Stomach smooth muscle (tissue), 2 donors: ENCODE data around the gene PCDHB9.
"Not testable (repeated sequence)": the region's sequence is repeated elsewhere in the genome, so short reads cannot be mapped to it uniquely, and the experiment has no call there.

ENCODE experiments used
- H3K27ac ChIP-seq: one replicate; pipeline ENCODE4 v1.7.0; 2013; ENCODE audit warnings: mild to moderate bottlenecking, low read length, inconsistent platforms
- H3K27me3 ChIP-seq, 2 donors: one replicate each; pipeline ENCODE4 v1.7.0; 2013; ENCODE audit warnings: low read length in 2 of 2; ENCODE audit not compliant: insufficient read depth in 2 of 2, control insufficient read depth in 1 of 2
- H3K36me3 ChIP-seq, 2 donors: one replicate each; pipeline ENCODE4 v1.7.0; 2013; ENCODE audit warnings: low read length in 2 of 2; ENCODE audit not compliant: control insufficient read depth in 2 of 2, insufficient read depth in 2 of 2
- H3K4me1 ChIP-seq: one replicate; pipeline ENCODE4 v1.7.0; 2013; ENCODE audit warnings: low read length; ENCODE audit not compliant: control insufficient read depth, insufficient read depth
- H3K4me3 ChIP-seq, 2 donors: one replicate each; pipeline ENCODE4 v1.7.0; 2013; ENCODE audit warnings: low read length in 2 of 2
- H3K9ac ChIP-seq, 2 donors: one replicate each; pipeline ENCODE4 v1.7.0; 2013; ENCODE audit warnings: low read length in 2 of 2, mild to moderate bottlenecking in 1 of 2
- H3K9me3 ChIP-seq, 2 donors: one replicate each; pipeline ENCODE4 v1.7.0; 2013; ENCODE audit warnings: low read length in 2 of 2; ENCODE audit not compliant: control insufficient read depth in 2 of 2
- donor health status: healthy.
- donor health status: Pancreatic carcinoma.

The PCDHB9 gene

GRCh38 chr5:141213656-141214339 lies 26.8 kb downstream of the PCDHB9 start, which contains the start of gene PCDHB13:
TSS of gene PCDHB13 (plus strand) at chr5:141213919. CDS start at chr5:141214124, 205 bp downstream.
- H3K9ac ChIP-seq, H3K27me3 ChIP-seq, H3K4me1 ChIP-seq, H3K27ac ChIP-seq, H3K36me3 ChIP-seq: not testable (repeated sequence)
- Histone ChIP-seq H3K4me3 (peak within 1 kb of the TSS in 1 of 2 donors; percentile 45), H3K9me3 (peaks cover 18 to 20% of the 10 kb centered on the region in 2 donors)

DNA sequence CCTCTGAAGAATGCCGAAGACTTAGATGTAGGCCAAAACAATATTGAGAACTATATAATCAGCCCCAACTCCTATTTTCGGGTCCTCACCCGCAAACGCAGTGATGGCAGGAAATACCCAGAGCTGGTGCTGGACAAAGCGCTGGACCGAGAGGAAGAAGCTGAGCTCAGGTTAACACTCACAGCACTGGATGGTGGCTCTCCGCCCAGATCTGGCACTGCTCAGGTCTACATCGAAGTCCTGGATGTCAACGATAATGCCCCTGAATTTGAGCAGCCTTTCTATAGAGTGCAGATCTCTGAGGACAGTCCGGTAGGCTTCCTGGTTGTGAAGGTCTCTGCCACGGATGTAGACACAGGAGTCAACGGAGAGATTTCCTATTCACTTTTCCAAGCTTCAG lies 27.6 kb downstream of the PCDHB9 start:
- H3K4me1 ChIP-seq, H3K36me3 ChIP-seq, H3K9ac ChIP-seq, H3K27ac ChIP-seq, H3K27me3 ChIP-seq: not testable (repeated sequence)
- peaks cover 16 to 17% of the 10 kb centered on the region in 2 donors for H3K9me3 ChIP-seq
- peak overlapping the region in 1 of 2 donors; percentile 45 for H3K4me3 ChIP-seq

- not testable (repeated sequence) for H3K27ac ChIP-seq, H3K4me3 ChIP-seq
- peaks cover 9 to 15% of the 10 kb centered on the region in 2 donors for H3K9me3 ChIP-seq
Measured at GRCh38 chr5:141215504-141215903, 28.5 kb downstream of the PCDHB9 start.

GRCh38 chr5:141216035-141216434 lies 29.1 kb downstream of the PCDHB9 start:
- H3K9me3 ChIP-seq = peaks cover 15 to 18% of the 10 kb centered on the region in 2 donors
- H3K36me3 ChIP-seq = not testable (repeated sequence)

More at GRCh38 chr5:141215504-141215903, 28.5 kb downstream of the PCDHB9 start:
- not testable (repeated sequence) for H3K36me3 ChIP-seq, H3K27me3 ChIP-seq, H3K4me1 ChIP-seq, H3K9ac ChIP-seq

DNA sequence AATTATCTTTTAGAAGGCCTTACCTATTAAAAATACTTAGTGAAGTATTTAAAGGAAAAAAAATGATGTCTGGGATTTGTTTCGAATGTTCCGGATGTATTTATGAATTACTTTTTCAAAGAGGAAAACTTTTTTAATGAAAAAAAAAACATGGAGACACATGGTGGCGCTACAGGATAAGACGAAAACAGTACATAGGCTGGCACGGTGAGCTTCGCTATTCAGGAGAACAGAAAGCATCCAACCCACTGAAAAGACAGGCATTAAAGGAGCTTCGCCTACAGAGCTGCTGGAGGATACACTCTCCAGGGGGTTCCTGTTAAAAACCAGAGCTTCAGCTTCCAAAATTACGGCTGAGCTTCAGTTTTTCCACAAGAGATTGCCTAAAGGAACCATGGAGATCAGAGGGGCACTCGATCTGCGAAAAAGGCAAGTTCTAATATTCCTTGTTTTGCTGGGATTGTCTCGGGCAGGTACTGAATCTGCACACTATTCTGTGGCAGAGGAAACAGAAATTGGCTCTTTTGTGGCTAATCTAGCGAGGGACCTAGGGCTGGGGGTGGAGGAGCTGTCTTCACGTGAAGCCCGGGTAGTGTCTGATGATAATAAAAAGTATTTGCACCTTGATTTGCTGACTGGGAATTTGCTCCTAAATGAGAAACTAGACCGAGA lies 36.3 kb downstream of the PCDHB9 start, which contains the start of gene PCDHB14:
Gene PCDHB14 (plus strand): TSS at position 232 of the 672 bp plus-strand sequence. CDS start 163 bp downstream, at position 395.
- no peaks in the 10 kb centered on the region for H3K4me1 ChIP-seq
- peak within 1 kb of the TSS; percentile 61 to 68 for H3K4me3 ChIP-seq
- H3K27me3 ChIP-seq = no peaks in the 10 kb centered on the region
- H3K27ac ChIP-seq = no peak within 1 kb of the TSS
- H3K9me3 ChIP-seq = peaks cover 20 to 49% of the 10 kb centered on the region in 2 donors
- H3K36me3 ChIP-seq = no peaks in the 10 kb centered on the region
- H3K9ac ChIP-seq = peak within 1 kb of the TSS; percentile 13 to 48

More at GRCh38 chr5:141216035-141216434, 29.1 kb downstream of the PCDHB9 start:
- H3K9ac ChIP-seq, H3K27ac ChIP-seq, H3K4me3 ChIP-seq, H3K27me3 ChIP-seq, H3K4me1 ChIP-seq: not testable (repeated sequence)

- not testable (repeated sequence) for H3K27me3 ChIP-seq, H3K4me3 ChIP-seq, H3K4me1 ChIP-seq, H3K9ac ChIP-seq, H3K27ac ChIP-seq, H3K36me3 ChIP-seq
- peaks cover 20 to 43% of the 10 kb centered on the region in 2 donors for H3K9me3 ChIP-seq
Measured at GRCh38 chr5:141224844-141225243, 37.9 kb downstream of the PCDHB9 start.

DNA sequence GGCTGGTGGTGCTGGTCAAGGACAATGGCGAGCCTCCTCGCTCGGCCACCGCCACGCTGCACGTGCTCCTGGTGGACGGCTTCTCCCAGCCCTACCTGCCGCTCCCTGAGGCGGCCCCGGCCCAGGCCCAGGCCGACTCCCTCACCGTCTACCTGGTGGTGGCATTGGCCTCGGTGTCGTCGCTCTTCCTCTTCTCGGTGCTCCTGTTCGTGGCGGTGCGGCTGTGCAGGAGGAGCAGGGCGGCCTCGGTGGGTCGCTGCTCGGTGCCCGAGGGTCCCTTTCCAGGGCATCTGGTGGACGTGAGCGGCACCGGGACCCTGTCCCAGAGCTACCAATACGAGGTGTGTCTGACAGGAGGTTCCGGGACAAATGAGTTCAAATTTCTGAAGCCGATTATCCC lies 38.5 kb downstream of the PCDHB9 start:
- not testable (repeated sequence) for H3K27ac ChIP-seq, H3K4me3 ChIP-seq, H3K27me3 ChIP-seq, H3K9ac ChIP-seq, H3K4me1 ChIP-seq, H3K36me3 ChIP-seq
- peaks cover 17 to 43% of the 10 kb centered on the region in 2 donors for H3K9me3 ChIP-seq

- Histone ChIP-seq H3K27me3 (no peaks in the 10 kb centered on the region), H3K36me3 (no peaks in the 10 kb centered on the region), H3K4me3 (peak overlapping the region; percentile 50 to 54), H3K9ac (peak overlapping the region in 1 of 2 donors; percentile 20), H3K9me3 (peaks cover 25 to 51% of the 10 kb centered on the region in 2 donors), H3K27ac (no peak overlapping the region), H3K4me1 (no peaks in the 10 kb centered on the region)
Measured at GRCh38 chr5:141234109-141234667, 47.2 kb downstream of the PCDHB9 start.

GRCh38 chr5:141235922-141236321 lies 49.0 kb downstream of the PCDHB9 start:
- not testable (repeated sequence) for H3K27me3 ChIP-seq, H3K27ac ChIP-seq, H3K4me1 ChIP-seq, H3K36me3 ChIP-seq, H3K9ac ChIP-seq, H3K4me3 ChIP-seq
- H3K9me3 ChIP-seq = peaks cover 36 to 62% of the 10 kb centered on the region in 2 donors

DNA sequence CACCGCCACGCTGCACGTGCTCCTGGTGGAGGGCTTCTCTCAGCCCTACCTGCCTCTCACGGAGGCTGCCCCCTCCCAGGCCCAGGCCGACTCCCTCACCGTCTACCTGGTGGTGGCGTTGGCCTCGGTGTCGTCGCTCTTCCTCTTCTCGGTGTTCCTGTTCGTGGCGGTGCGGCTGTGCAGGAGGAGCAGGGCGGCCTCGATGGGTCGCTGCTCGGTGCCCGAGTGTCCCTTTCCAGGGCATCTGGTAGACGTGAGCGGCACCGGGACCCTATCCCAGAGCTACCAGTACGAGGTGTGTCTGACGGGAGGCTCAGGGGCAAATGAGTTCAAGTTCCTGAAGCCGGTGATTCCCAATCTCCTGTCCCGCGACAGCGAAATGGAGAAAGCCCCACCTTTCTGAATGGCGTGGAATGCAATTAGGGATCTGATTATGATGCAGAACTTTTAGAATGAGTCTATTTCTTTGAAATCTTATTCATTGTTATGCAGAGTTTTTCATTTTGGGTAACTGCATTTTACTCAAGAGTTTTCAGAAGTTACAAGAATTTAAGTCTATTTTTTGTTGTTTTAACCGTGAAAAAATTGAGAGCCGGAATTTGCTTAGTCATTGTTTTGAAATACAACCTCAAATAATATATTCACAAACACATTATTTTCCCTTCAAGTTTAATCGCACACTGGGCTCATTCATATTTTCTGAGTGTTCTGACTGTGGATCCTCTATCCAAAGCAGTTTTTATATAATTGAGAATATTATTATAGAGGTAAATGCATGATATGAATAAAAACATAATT lies 49.8 kb downstream of the PCDHB9 start:
- Histone ChIP-seq H3K36me3 (peaks cover 2 to 3% of the 10 kb centered on the region in 2 donors), H3K4me1 (no peaks in the 10 kb centered on the region), H3K9ac (no peak overlapping the region), H3K27ac (no peak overlapping the region), H3K27me3 (no peaks in the 10 kb centered on the region), H3K4me3 (peak overlapping the region in 1 of 2 donors; percentile 34), H3K9me3 (peaks cover 37 to 66% of the 10 kb centered on the region in 2 donors)
